Astrocyte of the cerebellum (primary cell): ENCODE data around the gene MFN2.
"Not testable (repeated sequence)": the region's sequence is repeated elsewhere in the genome, so short reads cannot be mapped to it uniquely, and the experiment has no call there.

Source experiments
- DNase-seq: peaks from one replicate; pipeline ENCODE4 v3.0.0-alpha.2; 2011; ENCODE audit warnings: low read depth
- H3K4me3 ChIP-seq: 2 replicates; pipeline ENCODE4 v1.5.1; 2011; ENCODE audit warnings: mild to moderate bottlenecking, low read depth, low read length, moderate library complexity
- in situ Hi-C: cut with HindIII; loops from 2 replicates; pipeline ENCODE4 v1.10.0; 2017; ENCODE audit warnings: low sequenced_read_pairs
- TF ChIP-seq, protein P1 (sequence below): IDR thresholded peaks from 2 replicates; pipeline ENCODE4 v1.5.1; 2012; ENCODE audit warnings: low read length, low read depth, moderate library complexity, mild to moderate bottlenecking; ENCODE audit errors: missing control alignments

The MFN2 gene

DNA sequence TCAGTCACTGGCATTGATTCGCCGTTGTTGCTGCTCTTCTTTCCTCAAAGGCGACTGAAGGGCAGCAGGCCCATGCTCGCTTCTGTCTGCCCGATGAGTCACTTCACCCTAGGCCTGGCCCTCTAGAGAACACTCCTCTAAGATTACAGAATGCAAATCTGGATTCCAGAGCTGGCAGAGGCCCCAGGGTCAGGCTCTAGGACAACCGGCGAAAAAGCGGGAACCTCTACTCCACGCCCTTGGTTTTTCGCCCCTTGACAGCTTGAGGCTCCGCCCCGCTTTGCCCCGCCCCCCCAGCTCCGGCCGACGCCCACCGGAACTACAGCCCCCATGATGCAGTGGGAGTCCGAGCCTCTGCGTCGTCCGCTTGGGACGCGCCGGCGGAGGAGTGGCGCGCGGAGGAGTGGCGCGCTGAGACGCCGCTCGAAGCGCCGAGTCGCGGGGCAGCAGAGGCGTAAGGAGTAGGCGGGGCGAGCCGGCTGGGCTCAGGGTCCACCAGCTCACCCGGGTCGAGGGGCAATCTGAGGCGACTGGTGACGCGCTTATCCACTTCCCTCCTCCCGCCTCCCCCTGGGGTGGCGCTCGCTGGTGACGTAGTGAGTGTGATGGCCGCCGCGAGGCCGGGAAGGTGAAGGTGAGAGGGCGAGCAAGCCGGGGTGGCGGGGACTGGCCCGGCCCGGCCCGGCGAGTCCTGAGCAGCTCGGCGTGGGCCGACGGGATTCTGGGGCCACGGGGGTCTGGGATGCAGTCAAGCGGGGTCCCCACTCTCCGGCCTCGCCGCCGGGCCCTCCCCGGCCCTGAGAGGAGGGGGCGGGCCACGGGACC lies at the start of gene MFN2:
MFN2 (plus strand) TSS at position 594 of the 825 bp plus-strand sequence. CDS start 8,725 bp downstream, outside the sequence.
- H3K4me3 ChIP-seq, result peak within 1 kb of the TSS; percentile 97
- peak; percentile 92 for DNase-seq
- TF ChIP-seq, protein P1, sequence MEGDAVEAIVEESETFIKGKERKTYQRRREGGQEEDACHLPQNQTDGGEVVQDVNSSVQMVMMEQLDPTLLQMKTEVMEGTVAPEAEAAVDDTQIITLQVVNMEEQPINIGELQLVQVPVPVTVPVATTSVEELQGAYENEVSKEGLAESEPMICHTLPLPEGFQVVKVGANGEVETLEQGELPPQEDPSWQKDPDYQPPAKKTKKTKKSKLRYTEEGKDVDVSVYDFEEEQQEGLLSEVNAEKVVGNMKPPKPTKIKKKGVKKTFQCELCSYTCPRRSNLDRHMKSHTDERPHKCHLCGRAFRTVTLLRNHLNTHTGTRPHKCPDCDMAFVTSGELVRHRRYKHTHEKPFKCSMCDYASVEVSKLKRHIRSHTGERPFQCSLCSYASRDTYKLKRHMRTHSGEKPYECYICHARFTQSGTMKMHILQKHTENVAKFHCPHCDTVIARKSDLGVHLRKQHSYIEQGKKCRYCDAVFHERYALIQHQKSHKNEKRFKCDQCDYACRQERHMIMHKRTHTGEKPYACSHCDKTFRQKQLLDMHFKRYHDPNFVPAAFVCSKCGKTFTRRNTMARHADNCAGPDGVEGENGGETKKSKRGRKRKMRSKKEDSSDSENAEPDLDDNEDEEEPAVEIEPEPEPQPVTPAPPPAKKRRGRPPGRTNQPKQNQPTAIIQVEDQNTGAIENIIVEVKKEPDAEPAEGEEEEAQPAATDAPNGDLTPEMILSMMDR, result no peak
- in situ Hi-C loops, result loop anchor here (5.0 kb wide), 1 partner anchor 42 kb away; no protein-coding TSS in a partner anchor

DNA sequence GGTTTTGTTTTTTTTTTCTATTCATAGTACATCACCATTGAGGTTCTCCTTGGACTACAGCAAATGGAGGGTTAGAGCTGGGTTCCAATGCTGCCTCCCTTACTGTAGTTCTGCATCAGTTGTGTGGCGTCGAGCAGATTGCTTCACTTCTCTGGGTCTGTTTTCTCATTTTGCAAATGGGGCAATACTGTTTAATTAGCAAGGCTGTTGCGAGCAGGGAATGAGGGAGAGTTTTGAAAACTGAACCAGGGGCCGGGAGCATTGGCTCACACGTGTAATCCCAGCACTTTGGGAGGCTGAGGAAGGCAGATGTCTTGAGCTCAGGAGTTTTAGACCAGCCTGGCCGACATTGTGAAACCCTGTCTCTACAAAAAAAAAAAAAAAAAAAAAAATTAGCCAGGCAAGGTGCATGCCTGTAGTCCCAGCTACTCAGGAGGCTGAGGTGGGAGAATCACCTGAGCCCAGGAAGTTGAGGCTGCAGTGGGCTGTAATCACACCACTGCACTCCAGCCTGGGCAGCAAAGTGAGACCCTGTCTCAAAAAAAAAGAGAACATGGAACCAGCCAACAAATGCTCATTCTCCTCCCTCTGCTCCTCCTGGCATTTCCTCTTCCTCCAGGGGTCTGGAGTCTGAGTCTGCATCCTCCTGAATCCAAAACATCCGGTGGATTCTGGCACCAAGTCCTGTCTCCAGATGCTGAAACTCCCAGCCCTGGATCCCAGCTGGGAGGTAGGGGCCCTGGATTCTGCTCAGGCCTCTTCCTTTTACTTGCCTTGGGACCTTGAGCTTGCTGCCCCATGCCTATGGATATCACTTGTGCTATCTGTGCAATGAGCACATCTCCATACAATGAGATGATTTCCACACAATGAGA lies 49.4 kb upstream of the MFN2 start:
- in situ Hi-C loops, result no loop called here
- no peak for DNase-seq

DNA sequence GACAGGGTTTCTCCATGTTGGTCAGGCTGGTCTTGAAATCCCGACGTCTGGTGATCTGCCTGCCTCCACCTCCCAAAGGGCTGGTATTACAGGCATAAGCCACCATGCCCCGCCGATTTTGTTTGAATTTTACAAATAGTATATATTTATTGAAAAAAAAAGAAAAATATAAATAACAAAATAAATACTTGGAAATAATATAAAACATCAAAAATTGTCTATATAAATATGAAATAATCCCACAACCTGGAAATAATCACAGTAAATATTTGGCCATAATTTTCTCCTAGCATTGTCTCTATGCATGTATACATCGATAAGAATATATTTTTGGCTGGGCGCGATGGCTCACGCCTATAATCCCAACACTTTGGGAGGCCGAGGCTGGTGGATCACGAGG lies 48.4 kb upstream of the MFN2 start:
- H3K4me3 ChIP-seq, result no peak overlapping the region
- TF ChIP-seq, protein P1, result no peak
- in situ Hi-C loops, result no loop called here
- no peak for DNase-seq

More for the DNA sequence above, 49.4 kb upstream of the MFN2 start:
- H3K4me3 ChIP-seq, result no peak overlapping the region
- TF ChIP-seq, protein P1, result no peak

DNA sequence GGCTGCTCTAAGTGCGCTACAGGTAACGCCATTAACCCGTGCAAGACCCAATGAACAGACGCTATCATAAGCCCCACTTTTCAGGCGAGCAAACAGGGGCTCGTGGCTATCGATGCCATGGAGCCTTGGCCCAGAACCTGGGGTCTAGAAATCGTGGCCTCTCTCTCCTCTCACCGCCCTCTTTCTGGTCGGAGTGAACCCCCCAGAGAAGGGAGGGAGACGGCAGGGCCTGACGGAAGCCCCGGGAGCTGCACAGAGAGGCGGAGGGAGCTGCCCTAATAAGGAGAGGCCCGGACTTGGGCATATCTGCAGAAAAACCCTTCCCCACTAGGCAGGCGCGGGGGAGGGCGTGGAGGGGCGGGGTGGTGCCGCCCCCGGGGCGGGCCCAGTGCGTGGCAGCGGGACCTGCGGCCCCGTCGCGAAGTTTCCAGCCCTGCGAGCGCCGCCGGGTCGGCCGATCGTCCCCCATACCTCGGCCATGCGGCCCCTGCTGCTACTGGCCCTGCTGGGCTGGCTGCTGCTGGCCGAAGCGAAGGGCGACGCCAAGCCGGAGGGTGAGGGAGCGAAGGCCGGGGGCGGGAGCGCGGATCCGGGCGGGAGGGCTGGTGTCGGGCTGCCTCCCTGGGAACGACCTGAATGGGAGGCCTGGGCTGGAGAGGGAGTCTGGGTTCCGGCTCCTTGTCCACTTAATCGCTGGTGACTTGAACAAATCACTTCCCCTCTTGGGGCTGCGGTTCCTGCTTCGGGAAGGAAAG lies 45.8 kb upstream of the MFN2 start, which contains the start of gene PLOD1:
PLOD1 (plus strand) TSS at position 416 of the 755 bp plus-strand sequence; CDS start at position 479, 63 bp downstream.
- in situ Hi-C loops, result no loop called here
- H3K4me3 ChIP-seq, result peak within 1 kb of the TSS; percentile 67
- DNase-seq, result peak; percentile 35
- TF ChIP-seq, protein P1, result no peak

DNA sequence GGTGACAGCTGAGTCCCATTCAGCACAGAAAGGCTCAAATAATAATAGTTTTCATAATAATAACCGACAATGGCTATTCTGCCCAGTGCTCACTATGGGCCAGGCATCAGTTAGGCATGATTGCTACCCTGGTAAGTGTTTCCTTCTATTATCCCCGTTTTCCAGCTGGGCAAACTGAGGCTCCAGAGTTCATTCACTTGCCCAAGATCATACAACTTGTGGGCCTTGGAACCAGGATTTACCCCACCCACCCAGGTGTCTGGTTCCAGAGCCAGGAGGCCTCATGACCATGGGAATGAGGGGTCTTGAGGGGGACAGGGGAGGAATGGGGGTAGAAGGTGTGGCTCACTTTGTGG lies 45.2 kb upstream of the MFN2 start:
- no peak for DNase-seq
- TF ChIP-seq, protein P1, result no peak
- peak overlapping the region; percentile 67 for H3K4me3 ChIP-seq
- in situ Hi-C loops, result no loop called here

DNA sequence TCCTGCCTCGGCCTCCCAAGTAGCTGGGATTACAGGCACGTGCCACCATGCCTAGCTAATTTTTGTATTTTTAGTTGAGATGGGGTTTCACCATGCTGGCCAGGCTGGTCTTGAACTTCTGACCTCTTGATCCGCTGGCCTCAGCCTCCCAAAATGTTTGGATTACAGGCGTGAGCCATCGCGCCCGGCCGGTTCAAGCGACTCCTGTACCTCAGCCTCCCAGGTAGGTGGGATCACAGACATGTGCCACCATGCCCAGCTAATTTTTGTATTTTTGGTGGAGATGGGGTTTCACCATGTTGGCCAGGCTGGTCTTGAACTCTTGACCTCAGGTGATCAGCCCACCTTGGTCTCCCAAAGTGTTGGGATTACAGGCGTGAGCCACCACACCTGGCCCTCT lies 44.5 kb upstream of the MFN2 start:
- in situ Hi-C loops, H3K4me3 ChIP-seq, DNase-seq: not testable (repeated sequence)
